GM12878 (cell line): Measurements from ENCODE around the gene HAO1. TPM values are rescaled to one million over a fixed set of nuclear protein-coding genes. Genes with fewer than 3 reads are reported as not detected.

ENCODE experiments used
- ATAC-seq: fragments of 200-7000 bp; cut with Tn5 transposase; 3 replicates; pipeline ENCODE4 v1.9.1; 2020; ENCODE audit warnings: mild to moderate bottlenecking, moderate library complexity
- BruUV-seq: library from RNA; stranded (reverse); fragments of 400-500 nt; replicated peaks from 2 replicates; lab custom pipeline; 2021; lab: Mats Ljungman, UMichigan
- CTCF ChIA-PET: fragments of 300-600 bp; sonication (Branson Sonifier 250); formaldehyde crosslinking; extraction: SDS; loops from one replicate; lab custom pipeline; 2021; ENCODE audit warnings: inconsistent platforms; lab: Yijun Ruan, JAX
- POLR2A ChIA-PET: fragments of 350-600 bp; formaldehyde crosslinking; extraction: SDS; loops from one replicate; lab custom pipeline; 2021; ENCODE audit warnings: inconsistent platforms; lab: Charles Lee
- RAD21 ChIA-PET: fragments of 300-600 bp; sonication (Branson Sonifier 250); formaldehyde crosslinking; loops from one replicate; lab custom pipeline; 2023; ENCODE audit warnings: antibody characterized with exemption; ENCODE audit not compliant: unreplicated experiment; lab: Charles Lee
- SMC1A ChIA-PET: fragments of 300-600 bp; sonication (Branson Sonifier 250); formaldehyde crosslinking; loops from one replicate; lab custom pipeline; 2023; ENCODE audit not compliant: unreplicated experiment, uncharacterized antibody; lab: Charles Lee
- DNase-seq: peaks from one replicate; pipeline ENCODE4 v3.0.0-alpha.2; 2011; ENCODE audit warnings: low read depth, low spot score
- FAIRE-seq: peaks from 3 replicates; lab custom pipeline; 2011; peaks lifted over from hg19 to GRCh38; lab: Jason Lieb, UNC
- H2AFZ ChIP-seq: 2 replicates; pipeline ENCODE4 v1.6.0; 2011; ENCODE audit warnings: low read depth, low read length, control low read depth; ENCODE audit not compliant: control insufficient read depth
- H3K27ac ChIP-seq: 2 replicates; pipeline ENCODE4 v1.5.1; 2011; ENCODE audit warnings: control low read depth; ENCODE audit not compliant: control insufficient read depth, insufficient read depth
- H3K27me3 ChIP-seq, 2 experiments: replicated peaks in 1 of 2; 2 replicates each; pipeline versions ENCODE4 v1.6.0 to v1.6.1; 2011; ENCODE audit warnings: low read length in 1 of 2; ENCODE audit not compliant: control insufficient read depth in 2 of 2, insufficient read depth in 2 of 2
- H3K36me3 ChIP-seq, 2 experiments: 2 replicates each; pipeline ENCODE4 v1.5.1; 2011; ENCODE audit warnings: low read length in 1 of 2; ENCODE audit not compliant: control insufficient read depth in 2 of 2, insufficient read depth in 2 of 2
- H3K4me1 ChIP-seq: 2 replicates; pipeline ENCODE4 v1.6.1; 2011; ENCODE audit warnings: mild to moderate bottlenecking, low read length, moderate library complexity, mixed read lengths; ENCODE audit not compliant: control insufficient read depth, insufficient read depth
- H3K4me2 ChIP-seq: 2 replicates; pipeline ENCODE4 v1.6.0; 2011; ENCODE audit warnings: control low read depth; ENCODE audit not compliant: control insufficient read depth, insufficient read depth
- H3K4me3 ChIP-seq: fragments of 200-600 bp; sonication (generic); 2 replicates; pipeline ENCODE4 v1.5.1; 2016
- H3K79me2 ChIP-seq: 2 replicates; pipeline ENCODE4 v1.6.0; 2011; ENCODE audit warnings: low read length; ENCODE audit not compliant: control insufficient read depth, insufficient read depth
- H3K9ac ChIP-seq: 2 replicates; pipeline ENCODE4 v1.8.0; 2011; ENCODE audit warnings: low read length, control low read depth, mixed read lengths; ENCODE audit not compliant: control insufficient read depth, insufficient read depth
- H3K9me3 ChIP-seq: replicated peaks from 3 replicates; pipeline ENCODE4 v1.5.1; 2011; ENCODE audit warnings: mild to moderate bottlenecking, low read length; ENCODE audit not compliant: control insufficient read depth, insufficient read depth
- H4K20me1 ChIP-seq: 2 replicates; pipeline ENCODE4 v1.6.0; 2011; ENCODE audit not compliant: control insufficient read depth, insufficient read depth
- BMI1 ChIP-seq: fragments of 450-650 bp; IDR thresholded peaks from 2 replicates; pipeline ENCODE4 v1.6.1; 2016; ENCODE audit warnings: mild to moderate bottlenecking, moderate library complexity, borderline replicate concordance
- FOXM1 ChIP-seq: IDR thresholded peaks from 2 replicates; pipeline ENCODE4 v1.6.1; 2012; ENCODE audit warnings: low read depth, mild to moderate bottlenecking, inconsistent platforms, low read length, moderate library complexity
- SIX5 ChIP-seq: IDR thresholded peaks from 2 replicates; pipeline ENCODE4 v1.6.1; 2011; ENCODE audit warnings: mild to moderate bottlenecking, low read depth, low read length, moderate library complexity; ENCODE audit not compliant: severe bottlenecking
- SMAD5 ChIP-seq: IDR thresholded peaks from 2 replicates; pipeline ENCODE4 v1.6.1; 2016; ENCODE audit warnings: antibody characterized with exemption, low read depth
- SMC3 ChIP-seq: IDR thresholded peaks from 2 replicates; pipeline ENCODE4 v1.6.1; 2011; ENCODE audit warnings: low read length, improper control_type of control experiment, borderline replicate concordance
- SPI1 ChIP-seq: IDR thresholded peaks from 2 replicates; pipeline ENCODE4 v1.6.1; 2011; ENCODE audit warnings: low read depth, mild to moderate bottlenecking, low read length, moderate library complexity, borderline replicate concordance; ENCODE audit not compliant: insufficient read depth
- ZZZ3 ChIP-seq: IDR thresholded peaks from 2 replicates; pipeline ENCODE4 v1.6.1; 2011; ENCODE audit warnings: low read depth; ENCODE audit not compliant: control insufficient read depth, insufficient read length
- WGBS: methylation state at CpG from one replicate; pipeline ENCODE4 v1.1.6; 2016; ENCODE audit warnings: low lambda C conversion rate; ENCODE audit not compliant: insufficient replicate concordance, insufficient coverage; ENCODE audit errors: missing lambda C conversion rate; 5-methylcytosine and 5-hydroxymethylcytosine counted together
- in situ Hi-C: fragments of 300-500 bp; cut with MboI; formaldehyde crosslinking; loops from 9 replicates; pipeline ENCODE4 v1.14.3; 2018; ENCODE audit warnings: mixed read lengths
- intact Hi-C: fragments of 100-400 bp; cut with micrococcal nuclease; formaldehyde crosslinking; loops from one replicate; pipeline ENCODE4 v1.14.2; 2022; ENCODE audit not compliant: unreplicated experiment
- polyA plus RNA-seq, 11 experiments: library from polyadenylated mRNA; depleted of rRNA in 4 of 11; unstranded in 6 of 11; stranded (reverse) in 5 of 11; fragments of >200 nt; fragmentation: Nextera tagmentation in 4 of 11; fragmentation: Illumina TruSeq in 1 of 11; extraction: Ambion mirVana in 4 of 11; extraction: Trizol in 1 of 11; gene quantifications; 1 replicate in 1 of 11; 2 replicates in 10 of 11; pipeline versions ENCODE4 v1.2.1 to v1.2.3, GENCODE V29; 2011 to 2016; ENCODE audit warnings: inconsistent platforms in 2 of 11, missing spikeins in 2 of 11, low read depth in 1 of 11
- total RNA-seq, 4 experiments: library from RNA; depleted of rRNA in 3 of 4; stranded (reverse); fragments of >200 nt in 3 of 4; fragmentation: Illumina TruSeq in 1 of 4; extraction: Trizol in 1 of 4; gene quantifications; 2 replicates each; pipeline versions ENCODE4 v1.2.1 to v1.2.3, GENCODE V29; 2013 to 2021
- TF ChIP-seq, protein P1 (sequence below): fragments of 450-650 bp; IDR thresholded peaks from 2 replicates; pipeline ENCODE4 v1.6.1; 2017; ENCODE audit warnings: borderline replicate concordance
- TF ChIP-seq, protein P2 (sequence below): fragments of 450-650 bp; IDR thresholded peaks from 2 replicates; pipeline ENCODE4 v1.6.1; 2017; ENCODE audit warnings: low read depth, mild to moderate bottlenecking, moderate library complexity

The HAO1 gene
- total and polyA plus RNA-seq, 10 of the 15 experiments (the other 5 are each of a cell fraction or from before 2014, with no cell fraction given) = 0.03 to 0.29 (median 0.05) TPM; not detected in 7

DNA sequence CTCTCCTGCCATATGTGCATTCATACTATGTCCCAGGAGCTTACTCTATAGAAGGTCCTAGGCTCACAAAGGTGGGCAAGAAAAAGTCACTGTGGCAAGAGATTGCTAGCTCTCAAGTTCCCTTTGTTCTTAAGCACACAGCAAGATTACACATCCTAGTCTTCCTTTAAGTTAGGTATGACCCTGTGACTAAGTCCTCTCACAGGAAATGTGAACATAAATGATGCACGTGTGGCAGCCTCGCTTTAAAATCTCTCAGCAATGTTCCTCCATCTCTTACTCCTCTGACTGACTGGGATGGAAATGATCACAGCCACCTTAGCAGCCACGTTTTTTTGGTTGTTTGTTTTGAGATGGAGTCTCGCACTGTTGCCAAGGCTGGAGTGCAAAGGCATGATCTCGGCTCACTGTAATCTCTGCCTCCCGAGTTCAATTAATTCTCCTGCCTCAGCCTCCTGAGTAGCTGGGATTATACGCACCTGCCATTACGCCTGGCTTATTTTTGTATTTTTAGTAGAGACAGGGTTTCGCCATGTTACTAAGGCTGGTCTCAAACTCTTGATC lies 35.7 kb upstream of the HAO1 start (continued):
- TF ChIP-seq, protein P1, sequence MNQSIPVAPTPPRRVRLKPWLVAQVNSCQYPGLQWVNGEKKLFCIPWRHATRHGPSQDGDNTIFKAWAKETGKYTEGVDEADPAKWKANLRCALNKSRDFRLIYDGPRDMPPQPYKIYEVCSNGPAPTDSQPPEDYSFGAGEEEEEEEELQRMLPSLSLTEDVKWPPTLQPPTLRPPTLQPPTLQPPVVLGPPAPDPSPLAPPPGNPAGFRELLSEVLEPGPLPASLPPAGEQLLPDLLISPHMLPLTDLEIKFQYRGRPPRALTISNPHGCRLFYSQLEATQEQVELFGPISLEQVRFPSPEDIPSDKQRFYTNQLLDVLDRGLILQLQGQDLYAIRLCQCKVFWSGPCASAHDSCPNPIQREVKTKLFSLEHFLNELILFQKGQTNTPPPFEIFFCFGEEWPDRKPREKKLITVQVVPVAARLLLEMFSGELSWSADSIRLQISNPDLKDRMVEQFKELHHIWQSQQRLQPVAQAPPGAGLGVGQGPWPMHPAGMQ = no peak

DNA sequence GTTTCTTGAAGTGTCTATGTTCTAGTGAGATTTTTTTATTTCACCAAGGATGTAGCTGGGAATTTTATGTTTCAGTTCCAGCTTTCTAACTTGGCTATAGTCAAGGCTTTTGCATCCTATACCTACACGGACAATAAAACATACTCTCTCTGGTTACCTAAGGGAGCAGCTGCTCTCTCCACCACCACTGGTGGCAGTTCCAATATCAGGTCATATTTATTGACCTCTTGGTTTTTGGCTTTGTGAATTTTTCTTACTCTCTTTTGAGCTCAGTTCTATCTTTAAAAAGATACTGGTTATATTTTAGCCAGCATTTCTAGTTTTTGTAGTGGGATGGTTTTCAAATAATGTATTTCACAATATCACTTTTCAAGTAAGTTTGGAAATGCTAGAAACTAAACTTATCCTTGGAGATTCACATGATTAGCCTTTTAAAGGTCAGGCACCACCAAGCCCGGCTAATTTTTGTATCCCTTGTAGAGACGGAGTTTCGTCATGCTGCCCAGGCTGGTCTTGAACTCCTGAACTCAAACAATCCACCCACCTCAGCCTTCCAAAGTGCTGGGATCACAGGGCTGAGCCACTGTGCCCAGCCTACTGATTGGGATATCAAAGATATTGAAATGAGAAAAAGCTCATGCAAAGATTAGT lies 34.7 kb upstream of the HAO1 start:
- TF ChIP-seq BMI1 (no peak), SMC3 (no peak), ZZZ3 (no peak), SIX5 (no peak), SMAD5 (no peak), SPI1 (no peak), FOXM1 (no peak)
- TF ChIP-seq, protein P2, sequence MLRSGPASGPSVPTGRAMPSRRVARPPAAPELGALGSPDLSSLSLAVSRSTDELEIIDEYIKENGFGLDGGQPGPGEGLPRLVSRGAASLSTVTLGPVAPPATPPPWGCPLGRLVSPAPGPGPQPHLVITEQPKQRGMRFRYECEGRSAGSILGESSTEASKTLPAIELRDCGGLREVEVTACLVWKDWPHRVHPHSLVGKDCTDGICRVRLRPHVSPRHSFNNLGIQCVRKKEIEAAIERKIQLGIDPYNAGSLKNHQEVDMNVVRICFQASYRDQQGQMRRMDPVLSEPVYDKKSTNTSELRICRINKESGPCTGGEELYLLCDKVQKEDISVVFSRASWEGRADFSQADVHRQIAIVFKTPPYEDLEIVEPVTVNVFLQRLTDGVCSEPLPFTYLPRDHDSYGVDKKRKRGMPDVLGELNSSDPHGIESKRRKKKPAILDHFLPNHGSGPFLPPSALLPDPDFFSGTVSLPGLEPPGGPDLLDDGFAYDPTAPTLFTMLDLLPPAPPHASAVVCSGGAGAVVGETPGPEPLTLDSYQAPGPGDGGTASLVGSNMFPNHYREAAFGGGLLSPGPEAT = no peak
- POLR2A ChIA-PET = no interaction called here
- H3K9ac ChIP-seq = no peak overlapping the region
- H2AFZ ChIP-seq = no peak overlapping the region
- FAIRE-seq (peak; percentile 18), ATAC-seq (no peak), DNase-seq (no peak)
- H3K4me2 ChIP-seq = no peak overlapping the region
- no peaks in the 10 kb centered on the region for H3K36me3 ChIP-seq
- 49% methylated on average over 4 of the region's 4 CpGs for WGBS
- no peak overlapping the region for H3K27ac ChIP-seq
- no peaks in the 10 kb centered on the region for H3K27me3 ChIP-seq
- CTCF ChIA-PET = interaction anchor here (1.2 kb wide), 1 partner anchor 599 kb away, joined by 3 read pairs; no protein-coding TSS in a partner anchor
- H4K20me1 ChIP-seq = no peaks in the 10 kb centered on the region
- intact Hi-C loops (no loop called here), in situ Hi-C loops (no loop called here)
- H3K79me2 ChIP-seq = no peaks in the 10 kb centered on the region
- no peak overlapping the region for H3K4me3 ChIP-seq
- H3K9me3 ChIP-seq = no peaks in the 10 kb centered on the region
- BruUV-seq = no TSS peak
- SMC1A ChIA-PET = interaction anchor here (1.2 kb wide), 1 partner anchor 46 kb away, joined by 3 read pairs; no protein-coding TSS in a partner anchor
- no peaks in the 10 kb centered on the region for H3K4me1 ChIP-seq
- RAD21 ChIA-PET = interaction anchor here (0.6 kb wide), 1 partner anchor 68 kb away, joined by 3 read pairs; no protein-coding TSS in a partner anchor
